Neural cell (in vitro differentiated cells): ENCODE measurements around the gene FAF2.

Experiments used
- EP300 ChIP-seq: fragments of 450-650 bp; conservative IDR thresholded peaks from 2 replicates; pipeline ENCODE4 v1.6.1; 2014; ENCODE audit warnings: antibody characterized with exemption, mild to moderate bottlenecking, moderate library complexity; ENCODE audit not compliant: poor library complexity, severe bottlenecking
- EZH2 ChIP-seq: fragments of 200-600, 300-800 bp; shearing (Covaris generic), sonication (generic); IDR thresholded peaks from 2 replicates; pipeline ENCODE4 v1.6.1; 2014; ENCODE audit warnings: antibody characterized with exemption, low read length, borderline replicate concordance, mild to moderate bottlenecking; ENCODE audit not compliant: insufficient read depth, poor library complexity, severe bottlenecking
- MXI1 ChIP-seq: fragments of 450-650 bp; conservative IDR thresholded peaks from 2 replicates; pipeline ENCODE4 v1.6.1; 2014; ENCODE audit warnings: antibody characterized with exemption, mild to moderate bottlenecking; ENCODE audit not compliant: poor library complexity, severe bottlenecking
- POLR2AphosphoS5 ChIP-seq: IDR thresholded peaks from 2 replicates; pipeline ENCODE4 v1.6.1; 2012
- RAD21 ChIP-seq: fragments of 450-650 bp; conservative IDR thresholded peaks from 2 replicates; pipeline ENCODE4 v1.6.1; 2014; ENCODE audit warnings: antibody characterized with exemption, mild to moderate bottlenecking, moderate library complexity
- TAF1 ChIP-seq: IDR thresholded peaks from 2 replicates; pipeline ENCODE4 v1.6.1; 2012; ENCODE audit warnings: low read depth
- TF ChIP-seq, protein P1 (sequence below): fragments of 450-650 bp; IDR thresholded peaks from 2 replicates; pipeline ENCODE4 v1.5.1; 2014; ENCODE audit warnings: antibody characterized with exemption, mild to moderate bottlenecking, moderate library complexity; ENCODE audit not compliant: poor library complexity, severe bottlenecking
- TF ChIP-seq, protein P2 (sequence below): IDR thresholded peaks from 2 replicates; pipeline ENCODE4 v1.6.1; 2012; ENCODE audit warnings: borderline replicate concordance

DNA sequence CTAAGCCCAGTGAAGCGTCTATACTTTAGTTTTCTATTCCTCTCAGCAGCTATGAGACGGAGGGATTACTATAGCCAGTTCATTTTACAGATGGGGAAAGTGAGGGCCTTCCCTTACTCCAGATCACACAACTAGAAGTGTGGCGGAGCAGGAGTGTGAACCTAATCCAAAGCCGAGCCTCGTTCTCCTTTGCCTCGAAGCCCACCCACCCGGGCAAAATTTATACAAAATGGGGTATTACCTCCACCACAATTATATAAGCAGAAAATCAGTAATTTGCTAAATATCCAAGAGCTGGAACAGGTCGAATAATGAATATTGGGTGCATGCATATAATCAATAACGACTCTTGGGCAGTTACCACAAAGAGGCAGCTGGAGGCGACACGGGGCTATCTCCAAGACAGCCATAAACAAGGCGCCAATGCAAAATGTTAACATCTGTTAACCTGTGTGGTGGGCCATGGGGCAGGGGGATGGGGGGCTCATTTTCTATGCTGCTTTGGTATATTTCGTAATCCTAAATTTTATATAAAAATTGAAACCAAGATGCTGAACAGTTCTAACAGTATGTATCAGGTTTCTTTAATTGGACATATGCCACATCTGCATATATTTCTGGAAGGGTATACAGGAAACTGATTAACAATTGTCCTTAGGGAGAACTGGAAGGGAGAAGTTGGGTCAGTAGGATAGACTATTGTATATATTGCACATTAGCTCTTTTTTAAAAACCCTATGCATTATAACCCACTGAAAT lies 90.2 kb downstream of the FAF2 start:
- TF ChIP-seq, protein P1, sequence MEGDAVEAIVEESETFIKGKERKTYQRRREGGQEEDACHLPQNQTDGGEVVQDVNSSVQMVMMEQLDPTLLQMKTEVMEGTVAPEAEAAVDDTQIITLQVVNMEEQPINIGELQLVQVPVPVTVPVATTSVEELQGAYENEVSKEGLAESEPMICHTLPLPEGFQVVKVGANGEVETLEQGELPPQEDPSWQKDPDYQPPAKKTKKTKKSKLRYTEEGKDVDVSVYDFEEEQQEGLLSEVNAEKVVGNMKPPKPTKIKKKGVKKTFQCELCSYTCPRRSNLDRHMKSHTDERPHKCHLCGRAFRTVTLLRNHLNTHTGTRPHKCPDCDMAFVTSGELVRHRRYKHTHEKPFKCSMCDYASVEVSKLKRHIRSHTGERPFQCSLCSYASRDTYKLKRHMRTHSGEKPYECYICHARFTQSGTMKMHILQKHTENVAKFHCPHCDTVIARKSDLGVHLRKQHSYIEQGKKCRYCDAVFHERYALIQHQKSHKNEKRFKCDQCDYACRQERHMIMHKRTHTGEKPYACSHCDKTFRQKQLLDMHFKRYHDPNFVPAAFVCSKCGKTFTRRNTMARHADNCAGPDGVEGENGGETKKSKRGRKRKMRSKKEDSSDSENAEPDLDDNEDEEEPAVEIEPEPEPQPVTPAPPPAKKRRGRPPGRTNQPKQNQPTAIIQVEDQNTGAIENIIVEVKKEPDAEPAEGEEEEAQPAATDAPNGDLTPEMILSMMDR: no peak
- TF ChIP-seq EZH2 (no peak), RAD21 (no peak), MXI1 (no peak), POLR2AphosphoS5 (no peak), EP300 (no peak), TAF1 (no peak)
- TF ChIP-seq, protein P2, sequence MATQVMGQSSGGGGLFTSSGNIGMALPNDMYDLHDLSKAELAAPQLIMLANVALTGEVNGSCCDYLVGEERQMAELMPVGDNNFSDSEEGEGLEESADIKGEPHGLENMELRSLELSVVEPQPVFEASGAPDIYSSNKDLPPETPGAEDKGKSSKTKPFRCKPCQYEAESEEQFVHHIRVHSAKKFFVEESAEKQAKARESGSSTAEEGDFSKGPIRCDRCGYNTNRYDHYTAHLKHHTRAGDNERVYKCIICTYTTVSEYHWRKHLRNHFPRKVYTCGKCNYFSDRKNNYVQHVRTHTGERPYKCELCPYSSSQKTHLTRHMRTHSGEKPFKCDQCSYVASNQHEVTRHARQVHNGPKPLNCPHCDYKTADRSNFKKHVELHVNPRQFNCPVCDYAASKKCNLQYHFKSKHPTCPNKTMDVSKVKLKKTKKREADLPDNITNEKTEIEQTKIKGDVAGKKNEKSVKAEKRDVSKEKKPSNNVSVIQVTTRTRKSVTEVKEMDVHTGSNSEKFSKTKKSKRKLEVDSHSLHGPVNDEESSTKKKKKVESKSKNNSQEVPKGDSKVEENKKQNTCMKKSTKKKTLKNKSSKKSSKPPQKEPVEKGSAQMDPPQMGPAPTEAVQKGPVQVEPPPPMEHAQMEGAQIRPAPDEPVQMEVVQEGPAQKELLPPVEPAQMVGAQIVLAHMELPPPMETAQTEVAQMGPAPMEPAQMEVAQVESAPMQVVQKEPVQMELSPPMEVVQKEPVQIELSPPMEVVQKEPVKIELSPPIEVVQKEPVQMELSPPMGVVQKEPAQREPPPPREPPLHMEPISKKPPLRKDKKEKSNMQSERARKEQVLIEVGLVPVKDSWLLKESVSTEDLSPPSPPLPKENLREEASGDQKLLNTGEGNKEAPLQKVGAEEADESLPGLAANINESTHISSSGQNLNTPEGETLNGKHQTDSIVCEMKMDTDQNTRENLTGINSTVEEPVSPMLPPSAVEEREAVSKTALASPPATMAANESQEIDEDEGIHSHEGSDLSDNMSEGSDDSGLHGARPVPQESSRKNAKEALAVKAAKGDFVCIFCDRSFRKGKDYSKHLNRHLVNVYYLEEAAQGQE: no peak
